ENCODE measurements around the gene RFNG.

Gene RFNG

DNA sequence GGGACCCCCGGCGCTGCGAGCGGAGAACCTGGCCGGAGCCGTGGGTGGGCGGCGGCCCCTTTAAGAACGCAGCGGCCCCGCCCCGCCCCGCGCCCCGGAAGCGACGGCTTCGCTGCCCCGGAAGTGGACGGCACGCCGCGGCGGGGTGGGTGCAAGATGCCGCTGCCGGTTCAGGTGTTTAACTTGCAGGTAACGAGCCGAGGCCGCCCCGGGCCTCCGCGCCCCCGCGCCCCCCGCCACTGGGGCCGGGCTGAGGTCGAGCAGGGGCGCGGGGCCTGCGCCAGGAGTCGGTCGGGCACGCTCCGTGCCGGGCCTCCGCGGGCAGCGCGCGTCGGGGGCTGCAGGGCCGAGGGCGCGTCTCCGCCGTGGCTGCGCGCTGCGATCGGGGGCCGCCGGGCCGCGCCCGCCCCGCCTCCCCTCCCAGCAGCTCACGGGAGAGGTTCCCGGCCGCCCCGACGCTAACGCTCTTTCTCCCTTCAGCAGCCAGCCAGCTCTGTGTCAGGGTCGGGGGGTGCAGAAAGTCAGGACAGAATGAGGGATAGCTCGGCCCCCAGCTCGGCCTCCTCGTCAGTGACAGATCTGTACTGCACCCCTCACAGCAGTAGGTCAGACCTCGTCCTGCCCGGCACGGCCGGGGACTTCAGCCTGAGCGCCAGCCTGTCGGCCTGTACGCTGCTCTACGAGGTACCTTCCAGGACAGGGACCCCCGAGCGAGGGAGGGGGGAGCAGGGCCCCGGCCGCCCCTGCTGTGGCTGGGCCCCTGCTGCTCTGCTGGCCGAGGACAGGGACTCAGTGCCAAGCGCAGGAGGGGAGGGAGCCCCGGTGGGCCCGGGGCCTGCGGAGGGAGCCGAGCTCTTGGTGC, at the start of gene RFNG, which contains the start of gene GPS1:
RFNG (minus strand) TSS at position 36 of the 862 bp plus-strand sequence. CDS start 45 bp downstream, outside the sequence.
GPS1 (plus strand) TSS at position 123 of the 862 bp plus-strand sequence; CDS start at position 157, 34 bp downstream.
- DNase-seq (ENCODE audit: low read depth, low spot score), result no peak
- TF ChIP-seq FOXP2 (optimal IDR thresholded peaks at IDR 0.05; ENCODE audit: control extremely low read depth, extremely low read length, insufficient read depth), result no peak
- peak; percentile 64 for TF ChIP-seq POLR2AphosphoS5 (IDR thresholded peaks at IDR 0.05; ENCODE audit: borderline replicate concordance, low read depth, low read length)
- Histone ChIP-seq H3K27ac (no peak within 1 kb of the TSS), H3K9ac (ENCODE audit: insufficient read length) (peak within 1 kb of the TSS; percentile 83), H3K36me3 (ENCODE audit: insufficient read depth, low read length) (peaks cover 23% of the 10 kb centered on the region; the same call in 1 of the 2 replicates), H3K9me3 (ENCODE audit: low read depth, low read length) (no peaks in the 10 kb centered on the region), H3K4me3 (peak within 1 kb of the TSS; percentile 94)

DNA sequence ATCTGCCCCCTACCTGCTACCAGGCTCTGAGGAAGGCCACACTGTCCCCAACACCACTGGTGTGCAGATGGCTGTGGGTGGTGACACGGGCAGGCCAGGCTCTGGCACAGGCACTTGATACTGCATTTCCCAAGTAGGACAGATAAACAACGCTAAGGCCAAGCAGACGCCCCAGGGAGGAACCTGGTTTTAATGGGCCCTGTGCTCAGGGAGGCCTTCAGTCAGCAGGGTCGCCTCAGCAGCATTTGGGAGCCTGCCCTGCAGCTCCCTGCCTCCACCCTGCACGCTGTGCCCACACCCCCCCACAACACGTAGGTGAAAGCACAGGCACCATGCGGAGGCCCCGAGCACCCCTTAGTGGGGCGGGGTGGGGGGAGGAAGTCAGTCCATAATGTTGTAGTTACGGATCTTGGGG, 49.7 kb upstream of the RFNG start:
- TF ChIP-seq EZH2 (IDR thresholded peaks at IDR 0.05) (no peak), POLR2AphosphoS5 (IDR thresholded peaks at IDR 0.05; ENCODE audit: borderline replicate concordance, low read depth, low read length) (no peak), FOXP2 (optimal IDR thresholded peaks at IDR 0.05; ENCODE audit: control extremely low read depth, extremely low read length, insufficient read depth) (no peak)
- Histone ChIP-seq H3K4me3 (no peak overlapping the region), H3K9ac (ENCODE audit: insufficient read length) (no peak overlapping the region)

GRCh38 chr17:82100502-82101298, 49.1 kb upstream of the RFNG start:
- Histone ChIP-seq H3K9me3 (ENCODE audit: low read depth, low read length) (no peaks in the 10 kb centered on the region), H3K4me3 (no peak overlapping the region), H3K9ac (ENCODE audit: insufficient read length) (no peak overlapping the region), H3K27ac (no peak overlapping the region), H3K36me3 (ENCODE audit: insufficient read depth, low read length) (peaks cover 8% of the 10 kb centered on the region; the same call in 1 of the 2 replicates)
- TF ChIP-seq EZH2 (IDR thresholded peaks at IDR 0.05), result no peak
- peak; percentile 20; the same call in 1 of the 2 replicates for TF ChIP-seq POLR2AphosphoS5 (IDR thresholded peaks at IDR 0.05; ENCODE audit: borderline replicate concordance, low read depth, low read length)
- DNase-seq (ENCODE audit: low read depth, low spot score), result no peak

More for the DNA sequence above, 49.7 kb upstream of the RFNG start:
- no peaks in the 10 kb centered on the region for H3K9me3 ChIP-seq (ENCODE audit: low read depth, low read length)
- no peak for DNase-seq (ENCODE audit: low read depth, low spot score)
- H3K27ac ChIP-seq, result peak overlapping the region; percentile 60
- H3K36me3 ChIP-seq (ENCODE audit: insufficient read depth, low read length), result peaks cover 2% of the 10 kb centered on the region; the same call in 1 of the 2 replicates

- TF ChIP-seq POLR2AphosphoS5 (IDR thresholded peaks at IDR 0.05; ENCODE audit: borderline replicate concordance, low read depth, low read length), result peak; percentile 10; the same call in 1 of the 2 replicates
- no peak for TF ChIP-seq EZH2 (IDR thresholded peaks at IDR 0.05)
- DNase-seq (ENCODE audit: low read depth, low spot score), result no peak
- Histone ChIP-seq H3K27ac (peak overlapping the region; percentile 96), H3K9ac (ENCODE audit: insufficient read length) (peak overlapping the region; percentile 90), H3K9me3 (ENCODE audit: low read depth, low read length) (no peaks in the 10 kb centered on the region), H3K36me3 (ENCODE audit: insufficient read depth, low read length) (peaks cover 19% of the 10 kb centered on the region), H3K4me3 (peak overlapping the region; percentile 91)
Measured at GRCh38 chr17:82098939-82099763, 47.5 kb upstream of the RFNG start.

GRCh38 chr17:82098169-82098938, 46.7 kb upstream of the RFNG start, which contains the start of gene FASN:
TSS of gene FASN (minus strand) at chr17:82098236. CDS start at chr17:82096445, 1,791 bp downstream.
- DNase-seq (ENCODE audit: low read depth, low spot score), result no peak
- Histone ChIP-seq H3K36me3 (ENCODE audit: insufficient read depth, low read length) (peaks cover 26% of the 10 kb centered on the region), H3K9ac (ENCODE audit: insufficient read length) (peak within 1 kb of the TSS; percentile 97), H3K9me3 (ENCODE audit: low read depth, low read length) (no peaks in the 10 kb centered on the region), H3K27ac (peak within 1 kb of the TSS; percentile 96), H3K4me3 (peak within 1 kb of the TSS; percentile 91)
- TF ChIP-seq POLR2AphosphoS5 (IDR thresholded peaks at IDR 0.05; ENCODE audit: borderline replicate concordance, low read depth, low read length) (peak; percentile 88), EZH2 (IDR thresholded peaks at IDR 0.05) (no peak)

- no peak for TF ChIP-seq POLR2AphosphoS5 (IDR thresholded peaks at IDR 0.05; ENCODE audit: borderline replicate concordance, low read depth, low read length)
- Histone ChIP-seq H3K9me3 (ENCODE audit: low read depth, low read length) (no peaks in the 10 kb centered on the region), H3K4me3 (peak overlapping the region; percentile 91), H3K9ac (ENCODE audit: insufficient read length) (peak overlapping the region; percentile 97), H3K36me3 (ENCODE audit: insufficient read depth, low read length) (peaks cover 31% of the 10 kb centered on the region), H3K27ac (peak overlapping the region; percentile 92)
- DNase-seq (ENCODE audit: low read depth, low spot score), result no peak
Measured at GRCh38 chr17:82097919-82098168, 46.2 kb upstream of the RFNG start.

GRCh38 chr17:82097184-82097918, 45.7 kb upstream of the RFNG start:
- TF ChIP-seq FOXP2 (optimal IDR thresholded peaks at IDR 0.05; ENCODE audit: control extremely low read depth, extremely low read length, insufficient read depth) (no peak), EZH2 (IDR thresholded peaks at IDR 0.05) (no peak), POLR2AphosphoS5 (IDR thresholded peaks at IDR 0.05; ENCODE audit: borderline replicate concordance, low read depth, low read length) (no peak)
- H3K36me3 ChIP-seq (ENCODE audit: insufficient read depth, low read length), result peaks cover 36% of the 10 kb centered on the region

More at GRCh38 chr17:82097184-82097918, 45.7 kb upstream of the RFNG start:
- H3K4me3 ChIP-seq, result peak overlapping the region; percentile 91
- peak overlapping the region; percentile 97 for H3K9ac ChIP-seq (ENCODE audit: insufficient read length)
- H3K9me3 ChIP-seq (ENCODE audit: low read depth, low read length), result no peaks in the 10 kb centered on the region
- no peak for DNase-seq (ENCODE audit: low read depth, low spot score)
- H3K27ac ChIP-seq, result peak overlapping the region; percentile 92

All from SK-N-MC (cell line).